Cerebellar nuclear complex (tissue), 1 donor: ENCODE measurements around the gene TFPI.

Experiments used
- DNase-seq, 2 experiments: peaks; one replicate each; lab custom pipeline; 2025; lab: John Stamatoyannopoulos, UW

The TFPI gene

DNA sequence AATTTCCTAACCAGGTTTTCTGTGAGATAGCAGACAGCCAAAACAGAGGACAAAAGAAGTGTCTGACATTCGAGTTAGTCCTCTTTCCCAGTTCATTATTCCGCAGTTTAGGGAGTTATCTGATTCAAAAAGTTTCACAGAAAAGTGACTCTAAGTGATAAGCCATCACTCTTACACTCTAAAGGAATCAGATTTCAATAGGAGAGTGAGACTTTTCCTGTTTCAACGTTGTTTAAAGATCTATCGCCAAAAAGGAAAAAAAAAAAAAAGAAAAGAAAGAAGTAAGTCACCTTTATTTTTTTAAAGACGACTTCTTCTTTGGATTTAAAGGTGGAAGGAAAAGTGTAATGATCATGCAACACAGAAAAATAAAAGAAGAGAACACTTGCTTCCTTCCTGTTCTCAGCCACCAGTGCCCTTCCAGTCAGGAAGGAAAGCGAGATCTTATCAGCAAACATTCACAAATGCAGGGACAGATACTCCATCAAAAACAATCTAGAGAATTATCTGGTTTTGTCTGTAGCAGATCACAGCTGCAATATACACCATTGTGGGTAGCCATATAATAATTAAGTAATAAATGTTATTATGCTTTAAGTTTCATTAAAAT lies 49.8 kb downstream of the TFPI start:
- no peak for DNase-seq

DNA sequence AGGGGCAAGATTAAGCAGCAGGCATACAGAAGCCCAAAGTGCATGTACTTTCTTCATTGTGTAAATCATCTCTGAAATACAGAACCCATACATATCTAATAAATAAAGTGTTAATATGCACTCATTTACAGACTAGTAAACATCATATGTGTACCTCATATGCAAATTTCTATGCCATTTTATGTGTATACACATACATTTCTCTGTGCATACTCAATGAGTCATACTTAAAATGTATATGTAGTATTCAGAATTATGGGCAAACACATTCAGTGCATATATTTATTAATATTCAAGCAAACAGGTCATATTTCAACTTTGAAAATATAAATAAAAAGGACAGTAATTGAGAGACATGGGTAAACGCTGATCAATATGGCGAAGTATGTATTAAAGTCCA lies 50.5 kb downstream of the TFPI start:
- DNase-seq = no peak

DNA sequence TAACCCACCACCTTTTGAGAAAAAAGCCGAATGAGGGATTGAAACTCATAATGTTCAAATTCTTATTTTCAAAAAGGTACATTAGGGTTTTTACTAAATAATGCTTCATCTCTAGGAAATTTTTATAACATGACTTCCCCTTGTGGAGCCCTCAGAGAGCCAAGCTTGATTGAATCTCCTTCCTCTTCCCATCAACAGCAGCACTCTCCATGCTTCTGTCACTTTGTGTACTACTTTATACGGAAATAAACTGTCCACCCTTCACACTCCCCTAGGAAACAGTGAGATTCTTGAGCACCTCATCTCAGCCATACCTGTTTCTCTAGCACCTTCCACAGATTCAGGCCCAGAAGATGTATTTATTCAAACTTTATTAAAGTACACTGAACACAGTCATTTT lies 51.8 kb downstream of the TFPI start:
- no peak for DNase-seq

DNA sequence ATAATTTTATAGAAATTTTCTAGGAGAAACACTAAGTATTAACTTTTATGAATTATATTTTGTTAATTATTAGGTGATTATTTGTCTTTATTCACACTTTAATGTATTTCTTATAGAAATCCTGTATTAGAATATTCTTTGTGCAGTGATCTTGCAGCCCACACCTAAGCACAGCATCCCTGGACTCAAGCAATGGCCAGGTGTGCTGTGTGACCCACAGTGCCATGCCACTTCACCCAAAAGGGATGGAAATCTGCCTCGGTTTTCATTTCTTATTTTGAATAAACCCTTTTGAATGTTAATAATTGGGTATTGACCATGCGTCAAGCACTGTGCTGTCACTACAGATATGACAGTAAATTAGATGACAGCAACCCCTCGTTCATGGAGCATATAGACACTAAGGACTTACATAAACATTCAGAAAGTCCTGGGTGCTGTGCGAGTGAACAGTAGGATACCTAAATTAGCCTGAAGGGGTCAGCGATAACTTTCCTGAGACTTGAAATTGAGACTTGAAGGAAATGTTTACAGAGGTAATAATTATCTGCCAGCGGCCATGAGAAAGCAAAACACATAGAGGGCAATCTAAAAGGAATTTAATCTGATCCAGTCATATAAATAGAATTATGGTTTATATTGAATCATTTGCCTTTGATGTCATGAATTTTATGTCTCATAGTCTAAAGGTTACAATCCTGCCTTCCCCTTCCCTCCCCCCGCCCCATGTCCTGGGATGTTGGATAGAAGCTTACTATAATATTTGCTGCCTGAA lies 53.5 kb downstream of the TFPI start:
- DNase-seq = no peak

DNA sequence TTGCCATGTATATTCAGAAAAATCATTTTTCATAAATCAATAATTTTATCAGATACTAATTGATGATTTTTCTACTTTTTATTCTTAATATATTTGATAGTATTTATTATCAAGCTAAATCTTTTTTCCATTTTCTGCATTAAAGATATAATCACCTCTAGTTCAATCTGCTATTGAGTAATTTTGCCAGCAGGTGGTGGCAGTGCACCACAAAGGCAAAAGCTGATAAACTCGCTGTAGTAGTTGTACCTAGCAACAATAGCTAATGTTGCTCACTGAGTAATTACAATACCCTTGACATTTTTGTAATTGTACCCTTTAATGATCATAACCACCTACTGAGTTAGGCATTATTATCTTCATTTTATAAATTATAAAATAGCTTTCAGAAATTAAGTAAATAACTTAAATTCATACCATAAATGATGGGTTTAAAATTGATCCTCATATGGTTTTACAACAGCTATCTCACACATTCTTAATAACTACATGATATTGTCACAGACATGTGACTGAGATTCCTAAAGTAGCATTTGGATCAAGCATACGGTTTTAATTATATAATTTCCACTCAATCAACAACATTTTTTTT lies 54.2 kb downstream of the TFPI start:
- DNase-seq = no peak

DNA sequence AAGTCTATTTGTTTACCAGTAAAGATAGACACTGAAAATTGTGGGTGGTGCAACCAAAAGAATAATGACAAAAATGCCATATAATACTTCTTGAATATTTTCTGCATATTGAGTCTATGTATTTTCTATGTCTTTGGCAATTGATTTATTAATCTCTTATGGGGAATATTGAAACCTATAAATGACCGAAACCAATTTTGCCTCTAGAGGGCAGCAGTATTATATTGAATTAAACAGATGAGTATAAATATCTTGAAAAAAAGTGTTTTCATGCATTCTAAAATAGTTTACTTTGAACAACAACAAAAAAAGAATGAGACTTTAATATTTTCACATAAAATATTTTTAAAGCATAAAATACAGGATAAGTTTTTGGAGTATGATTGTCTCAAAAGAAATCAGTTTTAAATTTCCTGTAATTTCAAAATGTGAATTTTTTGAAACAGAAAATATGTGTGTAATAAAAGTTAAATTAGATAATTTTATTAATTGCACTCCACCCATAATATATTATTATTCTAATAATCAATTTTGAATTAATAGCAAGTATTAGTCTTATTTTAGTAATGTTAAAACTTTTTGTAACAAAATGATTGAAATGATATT lies 56.3 kb downstream of the TFPI start:
- DNase-seq = no peak

DNA sequence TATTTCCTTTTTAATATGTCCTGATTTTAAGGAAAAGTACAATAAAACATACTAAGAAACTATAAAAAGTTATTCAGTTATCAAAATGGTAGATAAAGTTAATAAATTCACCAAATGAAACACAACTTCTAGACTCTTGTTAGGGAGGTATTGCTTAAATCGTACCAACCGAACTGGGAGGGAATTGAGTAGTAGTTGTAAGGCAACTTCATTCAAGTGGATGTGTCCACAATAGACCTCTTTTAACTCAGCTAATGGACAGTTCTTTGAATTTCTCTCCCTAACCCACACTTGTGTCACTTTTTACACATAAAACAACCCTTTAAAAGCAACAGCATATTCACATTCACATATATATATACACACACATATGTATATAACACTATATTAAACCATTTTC lies 57.1 kb downstream of the TFPI start:
- no peak for DNase-seq

DNA sequence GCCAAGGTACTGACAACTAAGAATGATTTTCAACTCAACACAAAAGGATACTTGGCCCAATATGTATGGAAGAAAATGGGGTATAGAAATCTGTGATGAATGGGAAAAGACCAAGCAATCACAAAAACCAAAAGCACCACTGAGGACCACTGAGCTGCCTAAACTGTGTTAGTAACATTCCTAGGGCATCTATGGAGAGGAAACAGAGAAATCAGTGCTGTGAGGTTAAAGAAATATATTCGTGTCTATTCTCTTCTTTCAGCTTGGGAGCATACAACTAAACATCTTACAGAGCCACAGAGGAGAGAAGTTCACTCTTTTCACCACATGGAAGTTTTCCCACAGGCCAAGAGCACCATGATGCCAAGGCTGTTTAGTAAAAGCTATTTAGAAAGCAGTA lies 58.9 kb downstream of the TFPI start:
- no peak for DNase-seq

DNA sequence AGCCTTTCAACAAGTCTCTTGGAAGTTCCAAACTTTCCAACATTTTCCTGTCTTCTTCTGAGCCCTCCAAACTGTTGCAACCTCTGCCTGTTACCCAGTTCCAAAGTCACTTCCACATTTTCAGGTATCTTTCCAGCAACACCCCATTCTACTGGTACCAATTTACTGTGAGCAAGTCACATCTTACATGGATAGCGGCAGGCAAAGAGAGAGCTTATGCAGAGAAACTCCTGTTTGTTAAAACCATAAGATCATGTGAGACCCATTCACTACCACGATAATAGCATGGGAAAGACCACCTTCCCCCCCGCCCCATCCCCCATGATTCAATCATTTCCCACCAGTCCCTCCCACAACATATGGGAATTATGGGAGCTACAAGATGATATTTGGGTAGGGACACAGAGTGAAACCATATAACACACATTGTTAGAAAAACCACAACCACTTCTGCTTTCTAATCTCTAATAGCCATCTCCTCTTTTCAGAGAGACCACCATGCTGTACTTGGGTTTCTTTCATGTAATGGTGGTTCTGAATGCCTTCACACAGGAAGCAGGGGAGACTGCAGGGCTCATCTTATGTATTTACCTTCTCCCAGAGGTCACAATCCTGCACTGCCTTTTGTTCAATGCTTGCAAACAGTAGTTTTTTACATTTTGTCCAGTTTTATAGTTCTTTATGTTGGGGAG lies 60.2 kb downstream of the TFPI start:
- DNase-seq = no peak

DNA sequence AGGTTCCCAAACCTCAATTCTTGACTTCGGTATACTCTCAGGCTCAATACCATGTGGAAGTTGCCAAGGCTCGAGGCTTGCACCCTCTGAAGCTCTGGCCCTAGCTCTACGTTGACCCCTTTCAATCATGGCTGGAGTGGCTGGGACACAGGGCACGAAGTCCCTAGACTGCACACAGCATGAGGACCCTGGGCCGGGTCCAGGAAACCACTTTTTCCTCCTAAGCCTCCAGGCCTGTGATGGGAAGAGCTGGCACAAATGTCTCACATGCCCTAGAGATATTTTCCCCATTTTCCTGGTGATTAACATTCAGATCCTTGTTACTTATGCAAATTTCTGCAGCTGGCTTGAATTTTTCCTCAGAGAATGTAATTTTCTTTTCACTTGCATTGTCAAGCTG lies 61.1 kb downstream of the TFPI start:
- DNase-seq = no peak

DNA sequence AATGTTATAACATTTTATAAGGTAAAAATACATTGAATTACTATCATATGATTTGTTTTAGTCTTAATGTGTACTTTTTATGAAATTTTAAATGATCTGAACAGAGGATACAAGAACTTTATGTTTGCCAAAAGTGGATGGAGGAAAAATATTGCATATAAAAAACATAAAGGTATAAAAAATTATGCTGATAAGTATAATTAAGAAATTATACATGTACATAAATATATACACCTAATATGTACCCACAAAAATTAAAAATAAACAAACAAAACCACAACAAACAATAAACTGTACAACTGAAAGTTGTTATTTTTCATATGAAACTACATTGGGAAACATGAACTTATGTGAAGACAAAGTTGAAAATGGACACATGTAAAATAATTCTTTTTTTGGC lies 68.0 kb downstream of the TFPI start:
- no peak for DNase-seq

DNA sequence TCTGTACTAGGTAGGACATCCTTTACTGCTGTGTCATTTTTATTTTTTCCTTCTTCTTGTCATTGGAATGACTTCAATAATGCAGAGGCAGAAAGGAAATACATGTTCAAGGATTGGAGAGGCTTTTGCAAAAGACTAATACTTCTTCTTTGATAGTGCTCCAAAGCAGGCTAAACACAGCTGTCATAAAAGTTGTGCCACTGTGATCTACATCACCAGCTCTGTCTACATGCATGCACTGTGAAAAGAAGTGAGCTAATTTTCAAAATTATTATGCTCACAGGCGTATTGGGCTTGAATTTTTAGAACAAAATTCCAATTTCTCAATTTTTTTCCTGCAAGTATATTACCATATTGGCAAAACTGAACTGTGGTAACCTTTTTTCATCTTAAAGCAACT lies 68.7 kb downstream of the TFPI start:
- no peak for DNase-seq

DNA sequence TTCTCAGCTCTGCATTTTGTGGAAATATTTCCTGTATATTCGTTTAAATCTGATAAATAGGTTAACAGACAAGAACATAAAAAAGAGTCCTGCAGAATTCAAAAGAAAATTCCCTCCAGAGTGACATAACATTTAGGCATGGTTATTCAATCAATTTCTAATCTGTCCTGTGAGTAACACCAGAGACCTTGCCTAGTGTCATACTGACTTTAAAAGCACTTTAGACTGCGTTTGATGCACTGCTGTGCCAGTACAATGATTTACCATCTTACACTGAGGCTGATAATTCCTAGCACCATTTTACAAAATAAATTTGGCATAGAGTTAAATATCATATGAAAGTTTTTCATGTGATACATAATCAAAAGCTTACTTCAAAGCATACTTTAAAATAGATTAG lies 70.7 kb downstream of the TFPI start:
- DNase-seq = no peak

DNA sequence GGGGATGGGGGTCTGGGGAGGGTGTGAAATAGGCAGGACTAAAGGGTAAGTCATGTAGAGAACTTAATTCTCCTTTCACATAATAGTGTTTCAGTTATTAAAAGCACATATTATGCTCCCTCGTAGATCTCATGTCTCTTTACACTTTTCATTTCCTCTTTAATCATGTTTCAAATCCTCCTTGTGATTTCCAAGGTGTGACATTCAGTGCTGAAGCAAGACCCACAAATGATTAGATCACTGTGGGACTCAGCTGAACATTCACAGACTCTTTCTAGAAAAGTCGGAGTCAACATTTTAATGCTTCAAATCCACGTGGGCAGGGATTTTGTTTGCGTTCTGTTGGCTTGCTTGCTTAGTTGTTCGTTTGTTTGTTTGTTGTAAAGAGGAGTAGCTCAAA lies 71.4 kb downstream of the TFPI start:
- no peak for DNase-seq

DNA sequence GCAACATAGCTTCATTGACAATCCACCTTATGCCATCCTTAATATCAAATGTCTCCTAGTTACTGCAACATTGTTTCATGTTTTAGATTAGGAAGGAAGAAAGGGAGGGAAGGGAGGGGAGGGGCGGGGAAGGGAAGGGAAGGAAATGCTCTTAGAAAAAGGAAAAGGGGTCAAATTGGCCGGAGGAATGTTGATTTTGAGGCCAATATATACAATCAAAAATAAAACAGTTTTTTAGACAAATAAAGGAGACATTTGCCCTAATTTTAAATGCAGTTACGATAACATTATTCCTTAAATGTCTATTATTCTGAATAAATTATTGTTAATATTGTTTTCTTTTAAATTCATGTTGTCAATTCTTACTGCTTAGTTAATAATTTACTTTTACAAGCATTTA lies 72.7 kb downstream of the TFPI start:
- DNase-seq = no peak

DNA sequence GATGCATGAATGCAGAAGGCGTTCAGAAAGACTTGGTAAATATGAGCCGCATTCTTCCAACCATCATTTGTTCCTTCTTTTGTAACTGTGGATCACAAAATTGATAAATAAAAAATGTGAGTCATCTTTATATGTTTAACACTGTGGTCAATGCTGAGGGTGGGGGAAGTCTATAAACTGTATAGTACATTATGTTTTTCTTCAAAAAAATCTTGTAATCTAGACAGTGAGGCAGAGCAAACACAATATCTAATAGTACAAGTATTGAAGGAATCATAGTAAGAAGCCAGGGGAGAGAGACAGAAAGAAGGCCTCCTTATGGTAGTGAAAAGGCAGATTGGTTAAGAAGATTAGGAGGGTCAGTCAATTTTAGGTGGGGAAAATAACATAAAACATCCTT lies 75.5 kb downstream of the TFPI start:
- no peak for DNase-seq

DNA sequence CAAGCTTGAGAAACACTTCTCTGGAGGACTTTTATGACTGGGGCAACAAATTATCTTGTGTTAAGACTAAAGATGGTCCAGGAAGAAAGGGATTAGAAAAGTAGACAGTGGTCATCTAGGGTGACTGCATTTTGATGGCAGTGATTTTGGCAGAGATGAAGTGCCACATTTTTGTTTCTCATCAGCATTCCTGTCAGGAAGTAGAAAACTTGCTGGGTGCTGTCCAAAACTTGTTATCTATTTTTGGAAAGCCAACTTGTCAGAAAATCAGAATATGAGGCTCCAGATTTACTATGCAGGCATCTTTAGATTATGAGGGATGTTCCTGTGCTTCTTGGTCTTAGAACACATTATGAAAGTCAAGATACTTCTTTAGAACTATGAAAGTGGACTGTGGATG lies 77.2 kb downstream of the TFPI start:
- no peak for DNase-seq

DNA sequence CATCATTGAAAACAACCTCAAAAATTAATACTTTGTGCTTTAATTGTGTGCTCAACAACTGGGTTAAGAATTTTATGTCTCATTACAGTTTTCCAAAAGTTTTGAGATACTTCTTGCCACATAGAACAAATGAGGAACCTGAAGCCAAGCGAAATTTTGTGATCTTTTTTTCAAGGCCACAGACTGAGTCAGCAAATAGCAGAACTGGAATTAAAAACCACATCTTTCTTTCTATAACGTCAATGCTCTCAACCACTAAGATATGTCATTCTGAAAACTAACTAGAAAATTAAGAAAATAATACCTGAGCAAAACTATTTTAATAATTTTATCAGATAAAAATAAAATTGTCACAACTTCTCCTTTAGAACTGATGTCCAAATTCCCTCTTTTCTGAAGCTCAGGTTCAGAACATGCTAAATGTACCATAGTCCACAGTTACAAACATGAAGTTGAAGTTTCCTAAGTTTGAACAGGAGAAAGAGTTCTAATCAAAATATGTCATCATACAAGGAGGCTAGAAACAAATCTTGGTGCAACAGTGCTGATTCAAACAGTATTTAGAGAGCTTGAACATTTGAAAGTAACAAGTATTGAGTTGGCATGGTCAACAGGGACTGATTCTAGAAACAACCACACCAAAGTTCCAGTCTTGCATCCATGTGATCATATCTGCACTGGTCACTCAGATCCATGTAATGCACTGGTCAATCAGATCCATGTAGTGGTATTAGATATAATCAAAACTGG lies 78.6 kb downstream of the TFPI start:
- DNase-seq = no peak

DNA sequence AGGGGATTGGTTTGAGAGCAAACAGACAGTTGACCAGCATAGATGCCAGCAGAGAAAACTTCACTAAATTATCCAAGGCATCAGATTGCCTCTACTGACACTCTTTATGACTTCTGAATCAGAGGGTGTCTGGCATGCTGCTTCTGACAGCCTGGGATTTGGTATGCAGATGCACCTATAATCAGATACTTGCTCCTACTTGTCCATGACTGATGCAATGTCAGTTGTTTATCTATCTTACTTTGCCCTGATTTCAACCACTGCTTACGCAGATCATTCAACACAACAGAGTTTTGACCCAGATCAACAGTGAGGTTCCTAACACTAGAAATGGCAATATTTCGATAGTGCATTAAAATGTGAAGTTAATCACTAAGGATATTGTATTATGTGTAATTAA lies 83.5 kb downstream of the TFPI start:
- no peak for DNase-seq

DNA sequence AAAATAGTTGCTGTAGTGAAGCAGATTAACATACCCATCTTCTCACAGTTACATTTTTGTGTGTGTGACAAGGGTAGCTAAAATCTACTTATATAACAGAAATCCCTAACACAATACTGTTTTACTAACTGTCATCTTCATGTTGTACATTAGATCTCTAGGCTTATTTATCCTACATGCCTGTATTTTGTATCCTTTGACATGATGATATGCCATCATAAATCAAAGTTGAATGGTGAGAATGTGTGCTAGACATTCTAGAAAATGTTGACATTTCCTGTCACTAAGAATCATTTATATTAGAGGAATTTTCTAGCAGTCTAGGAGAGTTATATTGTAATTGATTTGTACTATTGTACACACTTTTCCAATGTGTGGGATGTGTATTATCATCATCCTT lies 84.7 kb downstream of the TFPI start:
- no peak for DNase-seq

DNA sequence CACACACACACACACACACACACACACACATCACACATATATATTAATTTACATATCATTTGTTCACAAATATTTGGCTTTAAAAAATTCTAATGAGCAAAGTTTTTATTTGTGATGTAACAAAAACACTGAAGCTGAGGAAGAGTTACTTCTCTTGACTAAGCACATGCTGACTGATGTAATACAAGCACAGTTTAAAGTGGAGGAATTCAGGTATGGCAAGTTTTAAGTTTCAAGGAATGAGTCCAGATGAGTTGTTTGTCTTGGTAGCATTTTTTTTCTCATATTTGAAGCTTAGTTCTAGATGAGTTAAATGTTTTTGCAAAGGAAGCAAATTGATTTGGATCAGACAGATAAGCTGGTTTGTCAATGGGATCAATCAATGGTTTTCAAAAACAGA lies 86.0 kb downstream of the TFPI start:
- DNase-seq = no peak
